ENCODE measurements around the gene ANKRD13B.

Gene ANKRD13B

DNA sequence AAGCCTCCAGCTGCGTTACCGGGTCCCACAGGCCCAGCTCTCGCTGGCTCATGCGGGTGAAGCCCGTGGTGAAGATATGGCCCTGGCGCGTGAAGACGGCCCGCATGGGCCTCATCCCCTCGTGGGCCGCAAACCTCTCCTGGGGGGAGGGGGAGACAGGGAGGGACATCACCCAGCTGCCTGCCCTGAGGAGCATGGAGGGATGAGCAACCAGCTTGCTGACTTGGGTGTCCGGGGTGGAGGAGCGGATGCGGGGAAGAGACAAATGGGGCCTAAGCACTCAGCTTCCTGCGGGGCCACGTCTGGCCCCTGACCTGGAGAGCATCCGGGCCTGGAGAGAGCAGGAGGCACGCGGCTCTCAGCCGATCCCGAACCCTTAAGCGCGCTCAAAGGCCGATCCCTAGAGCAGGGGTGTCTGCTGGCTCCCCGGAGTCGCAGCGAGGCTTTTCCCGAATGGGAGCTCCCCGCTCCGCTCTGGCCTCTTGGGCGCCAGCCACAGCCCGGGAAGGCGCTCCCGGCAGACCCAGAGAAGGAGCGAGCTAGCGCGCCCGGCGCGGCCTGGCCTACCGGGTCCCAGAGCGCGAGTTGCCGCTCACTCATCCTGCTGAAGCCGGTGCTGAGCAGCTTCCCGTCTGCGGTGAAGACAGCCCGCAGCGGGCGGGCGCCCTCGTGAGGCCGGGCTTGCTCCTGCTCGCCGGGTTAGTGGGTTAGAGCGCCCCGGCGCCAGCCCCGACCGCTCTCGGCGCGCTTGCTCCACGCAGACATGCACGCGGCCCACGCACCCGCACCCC, 24.7 kb downstream of the ANKRD13B start:
- H3K79me2 ChIP-seq (ENCODE audit: low read length): no peaks in the 10 kb centered on the region
- TF ChIP-seq, protein P1, sequence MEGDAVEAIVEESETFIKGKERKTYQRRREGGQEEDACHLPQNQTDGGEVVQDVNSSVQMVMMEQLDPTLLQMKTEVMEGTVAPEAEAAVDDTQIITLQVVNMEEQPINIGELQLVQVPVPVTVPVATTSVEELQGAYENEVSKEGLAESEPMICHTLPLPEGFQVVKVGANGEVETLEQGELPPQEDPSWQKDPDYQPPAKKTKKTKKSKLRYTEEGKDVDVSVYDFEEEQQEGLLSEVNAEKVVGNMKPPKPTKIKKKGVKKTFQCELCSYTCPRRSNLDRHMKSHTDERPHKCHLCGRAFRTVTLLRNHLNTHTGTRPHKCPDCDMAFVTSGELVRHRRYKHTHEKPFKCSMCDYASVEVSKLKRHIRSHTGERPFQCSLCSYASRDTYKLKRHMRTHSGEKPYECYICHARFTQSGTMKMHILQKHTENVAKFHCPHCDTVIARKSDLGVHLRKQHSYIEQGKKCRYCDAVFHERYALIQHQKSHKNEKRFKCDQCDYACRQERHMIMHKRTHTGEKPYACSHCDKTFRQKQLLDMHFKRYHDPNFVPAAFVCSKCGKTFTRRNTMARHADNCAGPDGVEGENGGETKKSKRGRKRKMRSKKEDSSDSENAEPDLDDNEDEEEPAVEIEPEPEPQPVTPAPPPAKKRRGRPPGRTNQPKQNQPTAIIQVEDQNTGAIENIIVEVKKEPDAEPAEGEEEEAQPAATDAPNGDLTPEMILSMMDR (IDR thresholded peaks at IDR 0.05; ENCODE audit: low read depth, low read length): peak; percentile 83
- TF ChIP-seq EZH2phosphoT487 (IDR thresholded peaks at IDR 0.05; ENCODE audit: low read depth): no peak
- H3K36me3 ChIP-seq (replicated peaks; ENCODE audit: low read depth, low read length): peaks cover 4% of the 10 kb centered on the region
- H3K4me2 ChIP-seq (ENCODE audit: low read length): peak overlapping the region; percentile 97
- no peaks in the 10 kb centered on the region; the same call in 1 of the 2 replicates for H3K27me3 ChIP-seq (ENCODE audit: low read depth, low read length)
- H3K4me3 ChIP-seq (ENCODE audit: low read length): peak overlapping the region; percentile 89
- H4K20me1 ChIP-seq (ENCODE audit: insufficient read depth, low read length): peaks cover 6% of the 10 kb centered on the region
- peak overlapping the region; percentile 26; the same call in 1 of the 2 replicates for H3K27ac ChIP-seq (ENCODE audit: low read length)
- peak overlapping the region; percentile 80 for H3K9ac ChIP-seq (ENCODE audit: low read length)
- peak overlapping the region; percentile 87 for H2AFZ ChIP-seq (ENCODE audit: low read depth, low read length)
- H3K4me1 ChIP-seq (ENCODE audit: low read length): peaks cover 13% of the 10 kb centered on the region; the same call in 1 of the 2 replicates
- no peaks in the 10 kb centered on the region for H3K9me3 ChIP-seq (ENCODE audit: insufficient read depth, low read length)

DNA sequence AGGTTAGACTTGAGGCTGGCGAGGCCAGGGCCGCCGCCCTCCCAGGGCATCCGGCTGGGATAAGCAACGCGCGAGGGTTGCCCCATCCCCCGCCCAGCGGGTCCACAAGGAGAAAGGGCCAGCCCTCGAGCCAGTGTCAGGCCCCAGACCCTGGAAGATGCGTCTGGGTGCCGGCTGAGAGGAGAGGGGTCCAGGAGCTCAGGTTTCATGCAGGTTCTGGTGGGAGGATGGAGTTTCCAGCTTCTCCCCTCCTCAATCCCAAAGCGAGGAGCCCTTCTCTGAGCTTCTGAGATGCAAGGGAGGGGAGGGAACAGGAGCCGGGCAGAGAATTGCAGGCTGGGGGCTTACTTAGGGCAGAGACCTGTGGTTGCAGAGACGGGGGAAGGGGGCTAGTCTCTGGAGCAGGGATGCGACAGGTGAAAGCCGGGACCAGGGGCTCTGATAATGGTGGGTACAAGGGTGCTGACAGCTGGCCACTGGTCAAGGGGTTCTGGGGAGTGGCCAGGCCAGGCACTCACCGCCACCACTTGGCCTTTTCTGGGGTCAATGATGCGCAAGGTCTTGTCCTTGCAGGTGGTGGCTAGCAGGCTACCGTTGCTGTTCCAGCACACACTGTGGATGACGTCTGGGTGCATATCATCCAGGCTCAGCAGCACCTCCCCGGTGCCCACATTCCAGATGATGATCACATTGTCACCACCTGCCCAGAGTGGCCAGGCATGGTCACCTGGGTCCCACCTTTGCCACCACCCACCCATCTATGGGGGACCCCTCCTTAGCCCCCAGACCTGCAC, 25.5 kb downstream of the ANKRD13B start:
- Histone ChIP-seq H3K4me3 (ENCODE audit: low read length) (peak overlapping the region; percentile 89), H3K36me3 (replicated peaks; ENCODE audit: low read depth, low read length) (peaks cover 3% of the 10 kb centered on the region), H3K79me2 (ENCODE audit: low read length) (no peaks in the 10 kb centered on the region), H3K27me3 (ENCODE audit: low read depth, low read length) (no peaks in the 10 kb centered on the region; the same call in 1 of the 2 replicates), H2AFZ (ENCODE audit: low read depth, low read length) (peak overlapping the region; percentile 74; the same call in 1 of the 2 replicates), H3K4me1 (ENCODE audit: low read length) (peaks cover 13% of the 10 kb centered on the region; the same call in 1 of the 2 replicates), H3K9ac (ENCODE audit: low read length) (peak overlapping the region; percentile 55), H3K27ac (ENCODE audit: low read length) (no peak overlapping the region), H4K20me1 (ENCODE audit: insufficient read depth, low read length) (peaks cover 6% of the 10 kb centered on the region), H3K4me2 (ENCODE audit: low read length) (peak overlapping the region; percentile 97), H3K9me3 (ENCODE audit: insufficient read depth, low read length) (no peaks in the 10 kb centered on the region)
- no peak for TF ChIP-seq EZH2phosphoT487 (IDR thresholded peaks at IDR 0.05; ENCODE audit: low read depth)
- TF ChIP-seq, protein P1 (IDR thresholded peaks at IDR 0.05; ENCODE audit: low read depth, low read length): peak; percentile 2; the same call in 1 of the 2 replicates

DNA sequence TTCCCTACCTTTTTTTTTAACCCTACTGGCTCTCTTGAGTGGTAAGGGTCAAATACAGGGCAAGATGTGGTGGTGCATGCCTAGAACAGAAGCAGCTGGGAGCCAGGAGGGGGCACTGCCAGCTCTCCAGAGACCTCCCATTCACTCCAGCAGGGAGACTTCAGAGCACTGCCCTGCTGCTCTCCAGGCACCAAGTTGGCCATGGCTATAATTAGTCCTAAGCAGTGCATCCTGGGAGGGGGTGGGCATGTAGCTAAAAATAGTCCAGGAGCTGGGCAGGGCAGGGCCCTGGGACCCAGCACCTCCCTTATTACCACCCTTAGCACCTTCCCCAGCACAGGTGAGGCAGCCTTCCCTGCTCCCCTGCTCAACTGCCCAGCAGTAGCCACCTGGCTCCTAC, 26.3 kb downstream of the ANKRD13B start:
- Histone ChIP-seq H3K79me2 (ENCODE audit: low read length) (no peaks in the 10 kb centered on the region), H3K27me3 (ENCODE audit: low read depth, low read length) (no peaks in the 10 kb centered on the region; the same call in 1 of the 2 replicates), H3K36me3 (replicated peaks; ENCODE audit: low read depth, low read length) (no peaks in the 10 kb centered on the region), H3K4me1 (ENCODE audit: low read length) (peaks cover 13% of the 10 kb centered on the region; the same call in 1 of the 2 replicates), H4K20me1 (ENCODE audit: insufficient read depth, low read length) (peaks cover 6% of the 10 kb centered on the region), H3K4me2 (ENCODE audit: low read length) (no peak overlapping the region), H3K9ac (ENCODE audit: low read length) (no peak overlapping the region), H3K27ac (ENCODE audit: low read length) (no peak overlapping the region), H2AFZ (ENCODE audit: low read depth, low read length) (no peak overlapping the region), H3K9me3 (ENCODE audit: insufficient read depth, low read length) (no peaks in the 10 kb centered on the region), H3K4me3 (ENCODE audit: low read length) (no peak overlapping the region)
- TF ChIP-seq, protein P1 (IDR thresholded peaks at IDR 0.05; ENCODE audit: low read depth, low read length): peak; percentile 45
- TF ChIP-seq EZH2phosphoT487 (IDR thresholded peaks at IDR 0.05; ENCODE audit: low read depth): no peak

DNA sequence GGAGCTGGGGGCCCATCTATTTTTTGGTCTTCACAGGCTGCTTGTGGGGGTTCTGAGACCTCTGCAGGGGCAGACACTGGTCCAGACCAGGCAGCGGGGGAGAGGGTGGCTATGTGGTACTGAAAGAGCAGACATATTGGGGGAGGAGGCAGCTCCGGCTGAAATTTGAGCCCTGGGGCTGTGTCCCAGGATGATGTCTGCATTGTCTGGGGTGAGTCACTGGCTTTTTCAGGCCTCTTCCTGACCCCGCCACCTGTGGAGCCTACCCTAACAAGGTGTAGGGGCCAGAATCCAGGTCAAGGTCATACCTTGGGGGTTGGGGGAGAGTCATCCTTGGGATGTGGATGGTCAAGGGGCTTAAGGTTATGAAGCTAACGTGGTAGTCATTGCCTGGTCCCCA, 27.3 kb downstream of the ANKRD13B start:
- H2AFZ ChIP-seq (ENCODE audit: low read depth, low read length): no peak overlapping the region
- no peak overlapping the region for H3K9ac ChIP-seq (ENCODE audit: low read length)
- TF ChIP-seq, protein P1 (IDR thresholded peaks at IDR 0.05; ENCODE audit: low read depth, low read length): no peak
- no peak for TF ChIP-seq EZH2phosphoT487 (IDR thresholded peaks at IDR 0.05; ENCODE audit: low read depth)
- no peak overlapping the region for H3K4me3 ChIP-seq (ENCODE audit: low read length)
- no peak overlapping the region for H3K27ac ChIP-seq (ENCODE audit: low read length)
- peaks cover 9% of the 10 kb centered on the region; the same call in 1 of the 2 replicates for H3K4me1 ChIP-seq (ENCODE audit: low read length)
- no peaks in the 10 kb centered on the region; the same call in 1 of the 2 replicates for H3K27me3 ChIP-seq (ENCODE audit: low read depth, low read length)
- H3K79me2 ChIP-seq (ENCODE audit: low read length): no peaks in the 10 kb centered on the region
- no peaks in the 10 kb centered on the region for H3K36me3 ChIP-seq (replicated peaks; ENCODE audit: low read depth, low read length)
- peaks cover 6% of the 10 kb centered on the region for H4K20me1 ChIP-seq (ENCODE audit: insufficient read depth, low read length)
- H3K9me3 ChIP-seq (ENCODE audit: insufficient read depth, low read length): no peaks in the 10 kb centered on the region
- no peak overlapping the region for H3K4me2 ChIP-seq (ENCODE audit: low read length)
